Hepatocyte (in vitro differentiated cells): Measurements from ENCODE around the gene NLRP14. TPM values are rescaled to one million over a fixed set of nuclear protein-coding genes. Genes with fewer than 3 reads are reported as not detected.
A peak's percentile ranks its signal among the peaks of the same experiment; 100 is the strongest.

Experiments
- DNase-seq: peaks from one replicate; pipeline ENCODE4 v3.0.0-alpha.2; 2016; ENCODE audit warnings: low spot score
- H2AFZ ChIP-seq: fragments of 200-600 bp; sonication (generic); 2 replicates; pipeline ENCODE4 v1.6.0; 2016; ENCODE audit warnings: antibody characterized with exemption, mild to moderate bottlenecking
- H3K27ac ChIP-seq: fragments of 200-600 bp; sonication (generic); 2 replicates; pipeline ENCODE4 v1.5.1; 2016; ENCODE audit warnings: mild to moderate bottlenecking
- H3K27me3 ChIP-seq: fragments of 200-600 bp; sonication (generic); 2 replicates; pipeline ENCODE4 v1.6.1; 2016
- H3K36me3 ChIP-seq: fragments of 200-600 bp; sonication (generic); replicated peaks from 2 replicates; pipeline ENCODE4 v1.5.1; 2016; ENCODE audit warnings: low read depth; ENCODE audit not compliant: insufficient read depth
- H3K4me1 ChIP-seq: fragments of 200-600 bp; sonication (generic); 2 replicates; pipeline ENCODE4 v1.5.1; 2016; ENCODE audit warnings: mild to moderate bottlenecking, moderate library complexity; ENCODE audit not compliant: insufficient read depth
- H3K4me2 ChIP-seq: fragments of 200-600 bp; sonication (generic); 2 replicates; pipeline ENCODE4 v1.6.0; 2016
- H3K4me3 ChIP-seq: fragments of 200-600 bp; sonication (generic); 2 replicates; pipeline ENCODE4 v1.5.1; 2016; ENCODE audit warnings: mild to moderate bottlenecking
- H3K79me2 ChIP-seq: fragments of 200-600 bp; sonication (generic); 2 replicates; pipeline ENCODE4 v1.6.0; 2017; ENCODE audit warnings: mild to moderate bottlenecking
- H3K9me2 ChIP-seq: fragments of 200-600 bp; sonication (generic); replicated peaks from 2 replicates; pipeline ENCODE4 v1.6.0; 2017; ENCODE audit warnings: mild to moderate bottlenecking; ENCODE audit not compliant: insufficient read depth
- H3K9me3 ChIP-seq: fragments of 200-600 bp; sonication (generic); 2 replicates; pipeline ENCODE4 v1.5.1; 2016; ENCODE audit warnings: low read depth, mild to moderate bottlenecking
- H4K20me1 ChIP-seq: fragments of 200-600 bp; sonication (generic); 2 replicates; pipeline ENCODE4 v1.6.0; 2016; ENCODE audit warnings: mild to moderate bottlenecking; ENCODE audit not compliant: insufficient read depth, poor library complexity, severe bottlenecking
- CTCF ChIP-seq: fragments of 200-600 bp; sonication (generic); IDR thresholded peaks from 2 replicates; pipeline ENCODE4 v1.5.1; 2016; ENCODE audit warnings: antibody characterized with exemption, mild to moderate bottlenecking; ENCODE audit not compliant: poor library complexity
- EZH2 ChIP-seq: fragments of 200-600 bp; sonication (generic); IDR thresholded peaks from 2 replicates; pipeline ENCODE4 v1.6.1; 2016; ENCODE audit warnings: antibody characterized with exemption, mild to moderate bottlenecking, borderline replicate concordance
- EZH2phosphoT487 ChIP-seq: fragments of 200-600 bp; sonication (generic); IDR thresholded peaks from one replicate; pipeline ENCODE4 v1.6.1; 2018; ENCODE audit warnings: antibody characterized with exemption, mild to moderate bottlenecking, low read depth, moderate library complexity; ENCODE audit not compliant: unreplicated experiment, severe bottlenecking
- WGBS: methylation state at CpG from one replicate; pipeline ENCODE4 v1.1.6; 2016; ENCODE audit warnings: low lambda C conversion rate; ENCODE audit errors: missing lambda C conversion rate; 5-methylcytosine and 5-hydroxymethylcytosine counted together
- polyA plus RNA-seq: library from polyadenylated mRNA; unstranded; fragments of >200 nt; fragmentation: Nextera tagmentation; extraction: Ambion mirVana; gene quantifications from 2 replicates; pipeline ENCODE4 v1.2.1, GENCODE V29; 2016
- total RNA-seq: library from RNA; depleted of rRNA; stranded (reverse); fragments of >200 nt; gene quantifications from 2 replicates; pipeline ENCODE4 v1.2.3, GENCODE V29; 2014

NLRP14 gene
- total and polyA plus RNA-seq, 2 experiments from 2014 or later, result 0.40 TPM; not detected in 1

- WGBS, result 36% methylated on average over 11 of the region's 11 CpGs
- peak overlapping the region; percentile 54 for H3K4me2 ChIP-seq
- no peaks in the 10 kb centered on the region for H4K20me1 ChIP-seq
- H3K36me3 ChIP-seq, result no peaks in the 10 kb centered on the region
- H3K4me3 ChIP-seq, result no peak overlapping the region
- no peaks in the 10 kb centered on the region for H3K27me3 ChIP-seq
- DNase-seq, result peak; percentile 11
- no peaks in the 10 kb centered on the region for H3K9me2 ChIP-seq
- H3K9me3 ChIP-seq, result no peaks in the 10 kb centered on the region
- TF ChIP-seq EZH2phosphoT487 (no peak), EZH2 (no peak), CTCF (no peak)
- H3K4me1 ChIP-seq, result peaks cover 14% of the 10 kb centered on the region
- no peaks in the 10 kb centered on the region for H3K79me2 ChIP-seq
- peak overlapping the region; percentile 70 for H3K27ac ChIP-seq
- H2AFZ ChIP-seq, result no peak overlapping the region
Observed at GRCh38 chr11:6992457-6993417, 27.5 kb upstream of the NLRP14 start.

- H3K36me3 ChIP-seq, result no peaks in the 10 kb centered on the region
- H3K4me2 ChIP-seq, result no peak overlapping the region
- TF ChIP-seq EZH2phosphoT487 (no peak), CTCF (no peak), EZH2 (no peak)
- H3K4me3 ChIP-seq, result no peak overlapping the region
- no peaks in the 10 kb centered on the region for H3K27me3 ChIP-seq
- H3K79me2 ChIP-seq, result no peaks in the 10 kb centered on the region
- no peaks in the 10 kb centered on the region for H3K9me3 ChIP-seq
- DNase-seq, result no peak
- H3K9me2 ChIP-seq, result no peaks in the 10 kb centered on the region
- H3K27ac ChIP-seq, result no peak overlapping the region
- no peak overlapping the region for H2AFZ ChIP-seq
- peaks cover 14% of the 10 kb centered on the region for H3K4me1 ChIP-seq
- H4K20me1 ChIP-seq, result no peaks in the 10 kb centered on the region
Observed at GRCh38 chr11:6995703-6996102, 24.6 kb upstream of the NLRP14 start.

GRCh38 chr11:7004482-7004881 lies 15.8 kb upstream of the NLRP14 start:
- TF ChIP-seq EZH2 (no peak), CTCF (no peak), EZH2phosphoT487 (no peak)
- H4K20me1 ChIP-seq, result no peaks in the 10 kb centered on the region
- no peak for DNase-seq
- H3K9me3 ChIP-seq, result no peaks in the 10 kb centered on the region
- no peak overlapping the region for H3K27ac ChIP-seq
- no peak overlapping the region for H3K4me2 ChIP-seq
- H3K36me3 ChIP-seq, result no peaks in the 10 kb centered on the region
- H3K9me2 ChIP-seq, result no peaks in the 10 kb centered on the region
- WGBS, result 65% methylated on average over 3 of the region's 3 CpGs
- H2AFZ ChIP-seq, result no peak overlapping the region
- H3K4me3 ChIP-seq, result no peak overlapping the region
- no peaks in the 10 kb centered on the region for H3K27me3 ChIP-seq
- no peaks in the 10 kb centered on the region for H3K4me1 ChIP-seq
- no peaks in the 10 kb centered on the region for H3K79me2 ChIP-seq
